ENCODE data around the gene KRTAP29-1.

DNA sequence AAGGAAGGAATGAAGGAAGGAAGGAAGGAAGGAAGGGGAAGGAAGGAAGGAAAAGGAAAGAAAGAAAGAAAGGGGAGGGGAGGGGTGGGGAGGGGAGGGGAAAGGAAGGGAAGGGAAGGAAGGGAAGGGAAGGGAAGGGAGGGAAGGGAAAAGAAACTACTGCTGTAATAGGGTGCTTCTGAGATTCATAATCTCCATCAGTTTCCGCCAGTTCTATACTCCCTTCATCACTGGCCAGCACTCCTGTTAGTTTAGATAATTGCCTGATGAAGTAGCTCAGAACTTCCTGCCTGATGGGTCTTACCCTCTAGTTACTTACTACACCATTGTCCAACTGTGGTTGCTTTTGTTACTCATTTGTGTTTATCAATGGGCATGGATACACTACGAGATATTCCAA is 39.4 kb downstream of the KRTAP29-1 start:
- TF ChIP-seq, protein P1, sequence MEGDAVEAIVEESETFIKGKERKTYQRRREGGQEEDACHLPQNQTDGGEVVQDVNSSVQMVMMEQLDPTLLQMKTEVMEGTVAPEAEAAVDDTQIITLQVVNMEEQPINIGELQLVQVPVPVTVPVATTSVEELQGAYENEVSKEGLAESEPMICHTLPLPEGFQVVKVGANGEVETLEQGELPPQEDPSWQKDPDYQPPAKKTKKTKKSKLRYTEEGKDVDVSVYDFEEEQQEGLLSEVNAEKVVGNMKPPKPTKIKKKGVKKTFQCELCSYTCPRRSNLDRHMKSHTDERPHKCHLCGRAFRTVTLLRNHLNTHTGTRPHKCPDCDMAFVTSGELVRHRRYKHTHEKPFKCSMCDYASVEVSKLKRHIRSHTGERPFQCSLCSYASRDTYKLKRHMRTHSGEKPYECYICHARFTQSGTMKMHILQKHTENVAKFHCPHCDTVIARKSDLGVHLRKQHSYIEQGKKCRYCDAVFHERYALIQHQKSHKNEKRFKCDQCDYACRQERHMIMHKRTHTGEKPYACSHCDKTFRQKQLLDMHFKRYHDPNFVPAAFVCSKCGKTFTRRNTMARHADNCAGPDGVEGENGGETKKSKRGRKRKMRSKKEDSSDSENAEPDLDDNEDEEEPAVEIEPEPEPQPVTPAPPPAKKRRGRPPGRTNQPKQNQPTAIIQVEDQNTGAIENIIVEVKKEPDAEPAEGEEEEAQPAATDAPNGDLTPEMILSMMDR (optimal IDR thresholded peaks at IDR 0.05 in 1 of 3, IDR thresholded peaks at IDR 0.05 in 1 of 3, conservative IDR thresholded peaks at IDR 0.05 in 1 of 3; ENCODE audit: extremely low read depth in 1 of 3, insufficient read depth in 2 of 3, low read length in 3 of 3) = no peak
- TF ChIP-seq EZH2 (IDR thresholded peaks at IDR 0.05; ENCODE audit: low read length) = no peak
